Measurements from ENCODE around the gene PSMD9.
"Not testable (repeated sequence)": the region's sequence is repeated elsewhere in the genome, so short reads cannot be mapped to it uniquely, and the experiment has no call there.

DNA sequence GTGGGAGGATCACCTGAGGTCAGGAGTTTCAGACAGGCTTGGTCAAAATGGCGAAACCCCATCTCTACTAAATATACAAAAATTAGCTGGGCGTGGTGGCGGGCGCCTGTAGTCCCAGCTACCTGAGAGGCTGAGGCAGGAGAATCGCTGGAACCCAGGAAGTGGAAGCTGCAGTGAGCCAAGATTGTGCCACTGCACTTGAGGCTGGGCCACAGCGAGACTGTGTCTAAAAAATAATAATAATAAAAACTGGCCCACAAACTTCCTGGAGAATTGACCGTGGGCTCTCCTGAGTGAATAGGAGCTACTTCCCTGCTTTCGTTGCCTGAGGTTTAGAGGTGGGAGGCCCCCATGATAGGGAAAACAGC lies 12.5 kb upstream of the PSMD9 start:
- TF ChIP-seq, protein P1, sequence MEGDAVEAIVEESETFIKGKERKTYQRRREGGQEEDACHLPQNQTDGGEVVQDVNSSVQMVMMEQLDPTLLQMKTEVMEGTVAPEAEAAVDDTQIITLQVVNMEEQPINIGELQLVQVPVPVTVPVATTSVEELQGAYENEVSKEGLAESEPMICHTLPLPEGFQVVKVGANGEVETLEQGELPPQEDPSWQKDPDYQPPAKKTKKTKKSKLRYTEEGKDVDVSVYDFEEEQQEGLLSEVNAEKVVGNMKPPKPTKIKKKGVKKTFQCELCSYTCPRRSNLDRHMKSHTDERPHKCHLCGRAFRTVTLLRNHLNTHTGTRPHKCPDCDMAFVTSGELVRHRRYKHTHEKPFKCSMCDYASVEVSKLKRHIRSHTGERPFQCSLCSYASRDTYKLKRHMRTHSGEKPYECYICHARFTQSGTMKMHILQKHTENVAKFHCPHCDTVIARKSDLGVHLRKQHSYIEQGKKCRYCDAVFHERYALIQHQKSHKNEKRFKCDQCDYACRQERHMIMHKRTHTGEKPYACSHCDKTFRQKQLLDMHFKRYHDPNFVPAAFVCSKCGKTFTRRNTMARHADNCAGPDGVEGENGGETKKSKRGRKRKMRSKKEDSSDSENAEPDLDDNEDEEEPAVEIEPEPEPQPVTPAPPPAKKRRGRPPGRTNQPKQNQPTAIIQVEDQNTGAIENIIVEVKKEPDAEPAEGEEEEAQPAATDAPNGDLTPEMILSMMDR (IDR thresholded peaks at IDR 0.05; ENCODE audit: low read length): not testable (repeated sequence)
- TF ChIP-seq EZH2phosphoT487 (IDR thresholded peaks at IDR 0.05; ENCODE audit: low read length): not testable (repeated sequence)
